Nucleus accumbens (tissue), 56 donors: Measurements from ENCODE around the gene BIRC5.

ENCODE experiments used
- DNase-seq, 56 donors: peaks; one replicate each; lab custom pipeline; 2025; lab: John Stamatoyannopoulos, UW

The BIRC5 gene

GRCh38 chr17:78182504-78182903 lies 31.5 kb upstream of the BIRC5 start:
- no peak for DNase-seq

GRCh38 chr17:78183916-78184315 lies 30.1 kb upstream of the BIRC5 start:
- DNase-seq, result no peak

GRCh38 chr17:78184351-78184750 lies 29.7 kb upstream of the BIRC5 start:
- no peak for DNase-seq

GRCh38 chr17:78184868-78185267 lies 29.2 kb upstream of the BIRC5 start:
- DNase-seq, result peak in 1 of 56 donors; percentile 3

- DNase-seq, result peak in 1 of 56 donors; percentile 5
Observed at GRCh38 chr17:78185981-78186691, 27.9 kb upstream of the BIRC5 start.

- DNase-seq, result peak; percentile 61 to 97 (median 91)
Observed at GRCh38 chr17:78186692-78187595, 27.1 kb upstream of the BIRC5 start, which contains the start of the genes AFMID and TK1. Gene AFMID, plus strand, starts transcription at chr17:78187362. Its CDS starts 9 bp downstream, at chr17:78187371. Gene TK1, minus strand, starts transcription at chr17:78187052. Its CDS starts 58 bp downstream, at chr17:78186994.

GRCh38 chr17:78196716-78197115 lies 17.3 kb upstream of the BIRC5 start:
- DNase-seq, result no peak

- peak in 24 of 56 donors; percentile 8 to 59 (median 24) for DNase-seq
Observed at GRCh38 chr17:78197147-78197832, 16.8 kb upstream of the BIRC5 start.

- DNase-seq, result no peak
Observed at GRCh38 chr17:78200451-78200850, 13.6 kb upstream of the BIRC5 start.

- DNase-seq, result no peak
Observed at GRCh38 chr17:78202666-78203065, 11.4 kb upstream of the BIRC5 start.

GRCh38 chr17:78204387-78205123 lies 9.5 kb upstream of the BIRC5 start:
- DNase-seq, result no peak

GRCh38 chr17:78205124-78205775 lies 8.8 kb upstream of the BIRC5 start:
- no peak for DNase-seq

- DNase-seq, result no peak
Observed at GRCh38 chr17:78206298-78206697, 7.8 kb upstream of the BIRC5 start.

GRCh38 chr17:78208486-78208885 lies 5.6 kb upstream of the BIRC5 start:
- DNase-seq, result no peak

- no peak for DNase-seq
Observed at GRCh38 chr17:78210111-78210510, 3.9 kb upstream of the BIRC5 start.

GRCh38 chr17:78211032-78211431 lies 3.0 kb upstream of the BIRC5 start:
- no peak for DNase-seq

GRCh38 chr17:78214706-78215061 lies 631 bp downstream of the BIRC5 start:
- DNase-seq, result no peak

- DNase-seq, result no peak
Observed at GRCh38 chr17:78219396-78220150, 5.5 kb downstream of the BIRC5 start.

GRCh38 chr17:78223061-78223460 lies 9.0 kb downstream of the BIRC5 start:
- DNase-seq, result no peak
